Left ventricle myocardium inferior (tissue), 1 donor: Measurements from ENCODE around the gene TAF4. TPM values are rescaled to one million over a fixed set of nuclear protein-coding genes. Genes with fewer than 3 reads are reported as not detected.

Source experiments
- DNase-seq: peaks from one replicate; pipeline ENCODE4 v3.0.0-alpha.2; 2020
- H3K27ac ChIP-seq: fragments of 200-600 bp; replicated peaks from 2 replicates; pipeline ENCODE4 v1.8.0; 2021
- H3K27me3 ChIP-seq: fragments of 200-600 bp; 2 replicates; pipeline ENCODE4 v1.8.0; 2021; ENCODE audit warnings: low read depth
- H3K36me3 ChIP-seq: fragments of 200-600 bp; 2 replicates; pipeline ENCODE4 v1.8.0; 2021
- H3K4me1 ChIP-seq: fragments of 200-600 bp; 2 replicates; pipeline ENCODE4 v1.8.0; 2021
- H3K4me3 ChIP-seq: fragments of 200-600 bp; 2 replicates; pipeline ENCODE4 v1.8.0; 2021; ENCODE audit warnings: mild to moderate bottlenecking, moderate library complexity
- H3K9me3 ChIP-seq: fragments of 200-600 bp; replicated peaks from 2 replicates; pipeline ENCODE4 v1.8.0; 2021
- CTCF ChIP-seq: fragments of 200-600 bp; IDR thresholded peaks from 2 replicates; pipeline ENCODE4 v1.8.0; 2021; ENCODE audit warnings: antibody characterized with exemption, mild to moderate bottlenecking, borderline replicate concordance
- intact Hi-C: fragments of 100-400 bp; cut with micrococcal nuclease; formaldehyde crosslinking; loops from one replicate; pipeline ENCODE4 v1.11.0; 2022
- total RNA-seq: library from RNA; stranded (reverse); fragmentation: NEBNext Ultra II Directional; extraction: Animal tissue kit (Norgen Biotek cat#: 25700); gene quantifications from one replicate; pipeline ENCODE4 v1.2.1, GENCODE V29; 2021
- donor health status: DM: no; HTN: yes; CAD: no; lungs with severe emphysema.

TAF4 gene
- total RNA-seq, 1 donor from 2014 or later = 11.8 TPM

GRCh38 chr20:61964675-61965605 is 100.7 kb downstream of the TAF4 start:
- Histone ChIP-seq H3K4me1 (no peaks in the 10 kb centered on the region), H3K27ac (no peak overlapping the region), H3K9me3 (no peaks in the 10 kb centered on the region), H3K27me3 (peaks cover 40% of the 10 kb centered on the region), H3K4me3 (no peak overlapping the region), H3K36me3 (no peaks in the 10 kb centered on the region)
- intact Hi-C loops = no loop called here
- no peak for TF ChIP-seq CTCF
- no peak for DNase-seq

- Histone ChIP-seq H3K27me3 (peaks cover 40% of the 10 kb centered on the region), H3K36me3 (no peaks in the 10 kb centered on the region), H3K4me3 (no peak overlapping the region), H3K27ac (no peak overlapping the region), H3K9me3 (no peaks in the 10 kb centered on the region), H3K4me1 (no peaks in the 10 kb centered on the region)
- no peak for DNase-seq
- TF ChIP-seq CTCF = no peak
- intact Hi-C loops = no loop called here
These were observed 101.6 kb downstream of the TAF4 start for GRCh38 chr20:61963885-61964674.

GRCh38 chr20:61963149-61963548 is 102.5 kb downstream of the TAF4 start:
- DNase-seq = no peak

GRCh38 chr20:61960836-61961235 is 104.8 kb downstream of the TAF4 start:
- H3K4me1 ChIP-seq = no peaks in the 10 kb centered on the region
- DNase-seq = no peak
- H3K4me3 ChIP-seq = no peak overlapping the region
- TF ChIP-seq CTCF = no peak
- no peaks in the 10 kb centered on the region for H3K9me3 ChIP-seq
- H3K27ac ChIP-seq = no peak overlapping the region
- intact Hi-C loops = no loop called here
- peaks cover 28% of the 10 kb centered on the region for H3K27me3 ChIP-seq
- H3K36me3 ChIP-seq = no peaks in the 10 kb centered on the region

More at GRCh38 chr20:61963149-61963548, 102.5 kb downstream of the TAF4 start:
- Histone ChIP-seq H3K9me3 (no peaks in the 10 kb centered on the region), H3K27me3 (peaks cover 40% of the 10 kb centered on the region), H3K27ac (no peak overlapping the region), H3K4me3 (no peak overlapping the region), H3K4me1 (no peaks in the 10 kb centered on the region), H3K36me3 (no peaks in the 10 kb centered on the region)
- TF ChIP-seq CTCF = no peak
- intact Hi-C loops = no loop called here

- no peak overlapping the region for H3K27ac ChIP-seq
- peaks cover 19% of the 10 kb centered on the region for H3K27me3 ChIP-seq
- H3K4me1 ChIP-seq = no peaks in the 10 kb centered on the region
- H3K36me3 ChIP-seq = no peaks in the 10 kb centered on the region
- DNase-seq = no peak
- no peak for TF ChIP-seq CTCF
- intact Hi-C loops = no loop called here
- H3K4me3 ChIP-seq = no peak overlapping the region
- H3K9me3 ChIP-seq = no peaks in the 10 kb centered on the region
These were observed 106.6 kb downstream of the TAF4 start for GRCh38 chr20:61958773-61959700.
